ENCODE results near the gene GRIP1.

Gene GRIP1

GRCh38 chr12:66337381-66338010 is 341.4 kb downstream of the GRIP1 start:
- Mint-ChIP-seq H3K36me3 (ENCODE audit: low read depth) (peaks cover 52% of the 10 kb centered on the region), H3K9me3 (peaks cover 24% of the 10 kb centered on the region), H3K27ac (no peak overlapping the region), H3K4me3 (no peak overlapping the region), H3K27me3 (ENCODE audit: low read depth) (no peaks in the 10 kb centered on the region), H3K4me1 (no peaks in the 10 kb centered on the region)
- TF ChIP-seq, protein P1, sequence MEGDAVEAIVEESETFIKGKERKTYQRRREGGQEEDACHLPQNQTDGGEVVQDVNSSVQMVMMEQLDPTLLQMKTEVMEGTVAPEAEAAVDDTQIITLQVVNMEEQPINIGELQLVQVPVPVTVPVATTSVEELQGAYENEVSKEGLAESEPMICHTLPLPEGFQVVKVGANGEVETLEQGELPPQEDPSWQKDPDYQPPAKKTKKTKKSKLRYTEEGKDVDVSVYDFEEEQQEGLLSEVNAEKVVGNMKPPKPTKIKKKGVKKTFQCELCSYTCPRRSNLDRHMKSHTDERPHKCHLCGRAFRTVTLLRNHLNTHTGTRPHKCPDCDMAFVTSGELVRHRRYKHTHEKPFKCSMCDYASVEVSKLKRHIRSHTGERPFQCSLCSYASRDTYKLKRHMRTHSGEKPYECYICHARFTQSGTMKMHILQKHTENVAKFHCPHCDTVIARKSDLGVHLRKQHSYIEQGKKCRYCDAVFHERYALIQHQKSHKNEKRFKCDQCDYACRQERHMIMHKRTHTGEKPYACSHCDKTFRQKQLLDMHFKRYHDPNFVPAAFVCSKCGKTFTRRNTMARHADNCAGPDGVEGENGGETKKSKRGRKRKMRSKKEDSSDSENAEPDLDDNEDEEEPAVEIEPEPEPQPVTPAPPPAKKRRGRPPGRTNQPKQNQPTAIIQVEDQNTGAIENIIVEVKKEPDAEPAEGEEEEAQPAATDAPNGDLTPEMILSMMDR (IDR thresholded peaks at IDR 0.05; ENCODE audit: unreplicated experiment in 3 of 3): no peak

DNA sequence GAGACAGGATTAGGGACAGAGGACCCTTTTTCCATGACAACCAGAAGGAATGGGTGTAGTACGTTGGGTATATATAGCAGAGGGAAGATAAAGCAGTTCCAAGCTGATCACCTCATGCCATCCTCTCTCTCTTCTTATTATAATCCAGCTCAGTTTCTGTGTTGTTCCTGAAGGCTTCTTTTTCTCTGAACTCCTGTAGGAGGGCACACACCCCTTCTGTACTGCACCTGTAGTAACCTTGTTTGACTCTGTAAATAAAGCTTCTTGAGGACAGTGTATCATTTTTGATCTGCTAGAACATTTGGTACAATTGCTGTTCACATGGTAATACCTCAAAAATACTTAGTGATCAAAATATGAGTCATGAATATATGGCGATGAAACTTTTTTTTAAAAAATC is 343.1 kb downstream of the GRIP1 start:
- Mint-ChIP-seq H3K27ac (no peak overlapping the region), H3K36me3 (ENCODE audit: low read depth) (peaks cover 53% of the 10 kb centered on the region), H3K4me3 (no peak overlapping the region), H3K4me1 (no peaks in the 10 kb centered on the region), H3K27me3 (ENCODE audit: low read depth) (no peaks in the 10 kb centered on the region), H3K9me3 (peaks cover 10% of the 10 kb centered on the region)
- TF ChIP-seq, protein P1 (IDR thresholded peaks at IDR 0.05; ENCODE audit: unreplicated experiment in 3 of 3): no peak

DNA sequence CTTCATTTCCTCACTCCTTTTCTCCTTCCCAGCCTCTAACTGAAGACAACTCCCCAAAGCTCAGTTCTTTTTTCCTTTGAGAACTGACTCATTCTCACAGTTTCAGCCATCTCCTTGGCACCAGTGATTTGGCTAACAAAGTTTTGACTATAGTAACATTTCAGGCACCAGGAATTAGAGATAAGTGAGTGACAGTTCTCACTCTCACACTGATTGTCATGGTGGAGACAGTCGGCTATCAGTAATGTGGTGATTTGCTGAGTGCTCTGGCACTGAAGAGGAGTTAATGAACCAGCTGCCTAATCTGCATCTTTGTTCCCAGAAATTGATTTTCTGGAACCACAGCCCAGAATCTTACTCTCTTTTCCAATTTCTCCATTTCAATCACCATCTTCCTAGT is 347.1 kb downstream of the GRIP1 start:
- Mint-ChIP-seq H3K27ac (no peak overlapping the region), H3K4me1 (no peaks in the 10 kb centered on the region), H3K27me3 (ENCODE audit: low read depth) (no peaks in the 10 kb centered on the region), H3K4me3 (no peak overlapping the region), H3K9me3 (no peaks in the 10 kb centered on the region), H3K36me3 (ENCODE audit: low read depth) (peaks cover 34% of the 10 kb centered on the region)
- TF ChIP-seq, protein P1 (IDR thresholded peaks at IDR 0.05; ENCODE audit: unreplicated experiment in 3 of 3): no peak

DNA sequence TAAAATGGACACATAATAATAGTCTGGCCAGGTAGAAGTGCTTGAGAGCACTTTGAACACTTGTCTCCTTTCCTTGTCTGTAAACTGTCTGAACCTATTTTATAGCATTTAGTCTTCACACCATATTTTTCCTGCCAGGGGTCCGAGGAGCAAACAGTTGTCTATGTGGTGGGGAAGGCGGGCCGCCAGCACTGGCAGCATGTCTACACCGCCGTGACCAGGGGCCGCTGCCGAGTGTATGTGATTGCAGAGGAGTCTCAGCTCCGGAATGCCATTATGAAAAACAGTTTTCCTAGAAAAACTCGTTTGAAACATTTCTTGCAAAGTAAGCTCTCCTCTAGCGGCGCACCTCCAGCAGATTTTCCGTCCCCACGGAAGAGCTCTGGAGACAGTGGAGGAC is 347.9 kb downstream of the GRIP1 start:
- H3K9me3 Mint-ChIP-seq: no peaks in the 10 kb centered on the region
- H3K27me3 Mint-ChIP-seq (ENCODE audit: low read depth): no peaks in the 10 kb centered on the region
- no peaks in the 10 kb centered on the region for H3K4me1 Mint-ChIP-seq
- TF ChIP-seq, protein P1 (IDR thresholded peaks at IDR 0.05; ENCODE audit: unreplicated experiment in 3 of 3): no peak
- no peak overlapping the region for H3K4me3 Mint-ChIP-seq
- H3K36me3 Mint-ChIP-seq (ENCODE audit: low read depth): peaks cover 36% of the 10 kb centered on the region
- H3K27ac Mint-ChIP-seq: no peak overlapping the region

DNA sequence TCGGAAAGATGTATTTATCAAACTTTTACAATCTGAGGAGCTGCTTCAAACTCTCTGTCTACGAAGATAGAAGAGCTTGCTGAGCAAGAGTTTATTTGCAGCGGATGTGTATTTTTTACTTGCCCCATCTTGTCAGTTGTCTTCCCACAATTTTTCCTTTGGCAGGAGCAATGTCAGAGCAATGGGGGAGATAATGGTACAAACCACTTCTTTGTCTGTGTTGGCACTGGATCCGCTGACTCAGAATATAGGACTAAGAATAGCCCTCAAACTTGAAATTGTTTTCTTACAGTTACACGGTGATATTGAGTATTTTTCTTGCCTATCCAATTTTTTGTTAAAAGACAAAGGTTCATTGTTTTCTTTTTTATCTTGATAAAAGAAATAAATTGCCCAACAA is 348.9 kb downstream of the GRIP1 start:
- H3K4me1 Mint-ChIP-seq: no peaks in the 10 kb centered on the region
- TF ChIP-seq, protein P1 (IDR thresholded peaks at IDR 0.05; ENCODE audit: unreplicated experiment in 3 of 3): no peak
- no peaks in the 10 kb centered on the region for H3K9me3 Mint-ChIP-seq
- no peaks in the 10 kb centered on the region for H3K27me3 Mint-ChIP-seq (ENCODE audit: low read depth)
- peaks cover 44% of the 10 kb centered on the region for H3K36me3 Mint-ChIP-seq (ENCODE audit: low read depth)
- no peak overlapping the region for H3K27ac Mint-ChIP-seq
- no peak overlapping the region for H3K4me3 Mint-ChIP-seq

DNA sequence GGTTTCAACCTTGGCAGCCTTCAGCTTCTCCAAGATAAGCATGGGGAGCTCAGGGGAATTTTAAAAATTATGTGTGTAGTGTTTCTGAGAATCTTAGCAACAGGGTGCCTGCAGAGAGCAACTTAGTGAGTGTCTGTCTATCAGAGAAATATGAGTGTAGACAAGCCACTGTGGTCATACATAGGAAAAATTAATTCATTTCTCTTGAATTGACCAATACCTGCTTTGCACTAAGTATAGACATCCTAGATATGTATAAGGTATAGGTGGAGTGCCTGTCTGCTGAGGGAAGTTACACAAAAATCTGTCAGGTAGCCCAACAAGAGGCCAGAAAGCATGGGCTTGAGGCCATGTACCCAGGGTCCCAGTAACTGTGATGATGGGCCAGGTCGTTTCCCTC is 355.9 kb downstream of the GRIP1 start:
- TF ChIP-seq, protein P1 (IDR thresholded peaks at IDR 0.05; ENCODE audit: unreplicated experiment in 3 of 3): no peak
- H3K36me3 Mint-ChIP-seq (ENCODE audit: low read depth): peaks cover 48% of the 10 kb centered on the region
- H3K4me1 Mint-ChIP-seq: no peaks in the 10 kb centered on the region
- no peak overlapping the region for H3K27ac Mint-ChIP-seq
- H3K9me3 Mint-ChIP-seq: no peaks in the 10 kb centered on the region
- H3K27me3 Mint-ChIP-seq (ENCODE audit: low read depth): no peaks in the 10 kb centered on the region
- no peak overlapping the region for H3K4me3 Mint-ChIP-seq

Measured in nephron (organoid).